Tibial nerve (tissue), 4 donors: Measurements from ENCODE around the gene GJD4. TPM values are rescaled to one million over a fixed set of nuclear protein-coding genes. Genes with fewer than 3 reads are reported as not detected.

ENCODE experiments used
- DNase-seq, 2 donors: peaks; one replicate each; pipeline ENCODE4 v3.0.0-alpha.2; 2019; ENCODE audit warnings: low spot score in 2 of 2
- H3K27ac ChIP-seq, 4 donors: fragments of 200-600 bp; sonication (generic) in 3 of 4; one replicate each; pipeline ENCODE4 v1.5.1; 2017 to 2019; ENCODE audit warnings: mild to moderate bottlenecking in 1 of 4
- H3K27me3 ChIP-seq, 2 donors: fragments of 200-600 bp; sonication (generic) in 1 of 2; one replicate each; pipeline versions ENCODE4 v1.5.1 to v1.6.0; 2017 to 2019
- H3K36me3 ChIP-seq, 3 donors: fragments of 200-600 bp; sonication (generic); one replicate each; pipeline ENCODE4 v1.5.1; 2018 to 2019
- H3K4me1 ChIP-seq, 4 donors: fragments of 200-600 bp; sonication (generic) in 3 of 4; one replicate each; pipeline ENCODE4 v1.5.1; 2017 to 2019
- H3K4me3 ChIP-seq, 4 donors: fragments of 200-600 bp; sonication (generic) in 3 of 4; one replicate each; pipeline ENCODE4 v1.5.1; 2017 to 2019; ENCODE audit warnings: mild to moderate bottlenecking in 1 of 4, moderate library complexity in 1 of 4
- H3K9me3 ChIP-seq, 4 donors: fragments of 200-600 bp; sonication (generic) in 3 of 4; one replicate each; pipeline ENCODE4 v1.5.1; 2017 to 2019
- EP300 ChIP-seq, 2 donors: sonication (generic); formaldehyde crosslinking; IDR thresholded peaks; one replicate each; pipeline ENCODE4 v1.6.1; 2017; ENCODE audit warnings: antibody characterized with exemption in 2 of 2, mild to moderate bottlenecking in 1 of 2
- POLR2A ChIP-seq, 2 donors: fragments of 450-650 bp; IDR thresholded peaks; one replicate each; pipeline ENCODE4 v1.6.1; 2017; ENCODE audit warnings: antibody characterized with exemption in 2 of 2, mild to moderate bottlenecking in 2 of 2, moderate library complexity in 2 of 2
- WGBS, 2 donors: methylation state at CpG; one replicate each; pipeline ENCODE4 v1.1.5; 2018; 5-methylcytosine and 5-hydroxymethylcytosine counted together
- total RNA-seq, 4 donors: library from RNA; depleted of rRNA; stranded (reverse); fragments of >200 nt; gene quantifications; one replicate each; pipeline ENCODE4 v1.1.0, GENCODE V29; 2016
- TF ChIP-seq, protein P1 (sequence below), 5 experiments: fragments of 200-600 bp in 3 of 5; fragments of 450-650 bp in 2 of 5; sonication (generic) in 3 of 5; IDR thresholded peaks; one replicate each; pipeline ENCODE4 v1.5.1; 2016 to 2019; ENCODE audit warnings: antibody characterized with exemption in 5 of 5, mild to moderate bottlenecking in 3 of 5, moderate library complexity in 2 of 5

Gene GJD4
- total RNA-seq, 4 donors from 2014 or later = 0.20 TPM; not detected in 3

DNA sequence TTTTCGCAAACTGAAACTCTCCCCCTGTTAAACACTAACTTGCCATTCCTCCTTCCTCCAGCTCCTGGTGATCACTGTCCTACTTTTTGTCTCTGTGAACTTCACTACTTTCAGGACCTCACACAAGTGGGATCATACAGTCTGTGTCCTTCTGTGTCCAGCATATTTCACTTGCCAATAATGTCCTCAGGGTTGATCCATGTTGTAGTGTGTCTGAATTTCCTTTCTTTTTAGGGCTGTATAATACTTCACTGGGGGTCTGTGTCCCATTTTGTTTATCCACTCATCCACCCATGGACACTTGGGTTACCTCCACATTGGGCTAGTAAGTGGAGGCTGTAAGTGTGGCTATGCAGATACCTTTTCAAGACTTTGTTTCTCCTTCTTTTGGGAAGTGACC, 42.7 kb upstream of the GJD4 start:
- Histone ChIP-seq H3K27ac (no peak overlapping the region), H3K36me3 (peaks cover 0 to 43% (median 0%) of the 10 kb centered on the region in 3 donors), H3K27me3 (no peaks in the 10 kb centered on the region), H3K9me3 (no peaks in the 10 kb centered on the region), H3K4me3 (no peak overlapping the region), H3K4me1 (peaks cover 0 to 31% (median 9%) of the 10 kb centered on the region in 4 donors)
- TF ChIP-seq, protein P1, sequence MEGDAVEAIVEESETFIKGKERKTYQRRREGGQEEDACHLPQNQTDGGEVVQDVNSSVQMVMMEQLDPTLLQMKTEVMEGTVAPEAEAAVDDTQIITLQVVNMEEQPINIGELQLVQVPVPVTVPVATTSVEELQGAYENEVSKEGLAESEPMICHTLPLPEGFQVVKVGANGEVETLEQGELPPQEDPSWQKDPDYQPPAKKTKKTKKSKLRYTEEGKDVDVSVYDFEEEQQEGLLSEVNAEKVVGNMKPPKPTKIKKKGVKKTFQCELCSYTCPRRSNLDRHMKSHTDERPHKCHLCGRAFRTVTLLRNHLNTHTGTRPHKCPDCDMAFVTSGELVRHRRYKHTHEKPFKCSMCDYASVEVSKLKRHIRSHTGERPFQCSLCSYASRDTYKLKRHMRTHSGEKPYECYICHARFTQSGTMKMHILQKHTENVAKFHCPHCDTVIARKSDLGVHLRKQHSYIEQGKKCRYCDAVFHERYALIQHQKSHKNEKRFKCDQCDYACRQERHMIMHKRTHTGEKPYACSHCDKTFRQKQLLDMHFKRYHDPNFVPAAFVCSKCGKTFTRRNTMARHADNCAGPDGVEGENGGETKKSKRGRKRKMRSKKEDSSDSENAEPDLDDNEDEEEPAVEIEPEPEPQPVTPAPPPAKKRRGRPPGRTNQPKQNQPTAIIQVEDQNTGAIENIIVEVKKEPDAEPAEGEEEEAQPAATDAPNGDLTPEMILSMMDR (IDR thresholded peaks at IDR 0.05) = no peak
- no peak for TF ChIP-seq POLR2A (IDR thresholded peaks at IDR 0.05)
- no peak for TF ChIP-seq EP300 (IDR thresholded peaks at IDR 0.05)
- no peak for DNase-seq
- 97 to 98% methylated on average over 1 of the region's 1 CpG for WGBS, 2 donors

DNA sequence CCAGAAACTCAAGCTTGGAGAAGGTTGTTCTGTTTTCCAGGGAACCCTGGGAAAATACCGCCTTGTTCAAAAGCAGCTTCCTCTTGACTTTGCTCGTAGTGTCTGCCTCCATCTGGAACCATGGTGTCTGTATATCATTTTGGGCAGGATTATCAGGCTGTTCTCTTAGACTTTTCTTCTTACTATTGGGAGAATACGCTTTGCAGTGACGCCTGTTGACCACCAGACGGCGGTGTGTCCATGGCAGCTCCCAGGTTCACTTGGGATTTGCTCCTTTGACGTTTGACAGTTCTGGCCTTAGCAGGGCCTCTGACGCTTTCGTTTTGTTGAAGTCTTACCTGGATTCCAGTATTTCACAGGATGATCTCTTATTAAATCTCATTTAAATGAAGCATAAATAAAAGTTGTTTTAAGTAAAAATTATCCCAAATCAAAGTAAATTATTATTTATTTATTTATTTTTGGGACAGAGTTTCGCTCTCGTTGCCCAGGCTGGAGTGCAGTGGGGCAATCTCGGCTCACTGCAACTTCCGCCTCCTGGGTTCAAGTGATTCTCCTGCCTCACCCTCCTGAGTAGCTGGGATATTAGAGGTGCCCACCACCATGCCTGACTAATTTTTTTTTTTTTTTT, 41.8 kb upstream of the GJD4 start:
- TF ChIP-seq POLR2A (IDR thresholded peaks at IDR 0.05) (no peak), EP300 (IDR thresholded peaks at IDR 0.05) (peak in 1 of 2 donors; percentile 39)
- TF ChIP-seq, protein P1 (IDR thresholded peaks at IDR 0.05) = peak; percentile 81 to 99 (median 93)
- no peaks in the 10 kb centered on the region for H3K27me3 ChIP-seq
- 40 to 41% methylated on average over 13 of the region's 13 CpGs for WGBS, 2 donors
- DNase-seq = peak in 1 of 2 donors; percentile 33
- H3K4me3 ChIP-seq = no peak overlapping the region
- peaks cover 0 to 52% (median 2%) of the 10 kb centered on the region in 3 donors for H3K36me3 ChIP-seq
- H3K9me3 ChIP-seq = no peaks in the 10 kb centered on the region
- peaks cover 0 to 31% (median 9%) of the 10 kb centered on the region in 4 donors for H3K4me1 ChIP-seq
- H3K27ac ChIP-seq = peak overlapping the region in 2 of 4 donors; percentile 20 to 26

DNA sequence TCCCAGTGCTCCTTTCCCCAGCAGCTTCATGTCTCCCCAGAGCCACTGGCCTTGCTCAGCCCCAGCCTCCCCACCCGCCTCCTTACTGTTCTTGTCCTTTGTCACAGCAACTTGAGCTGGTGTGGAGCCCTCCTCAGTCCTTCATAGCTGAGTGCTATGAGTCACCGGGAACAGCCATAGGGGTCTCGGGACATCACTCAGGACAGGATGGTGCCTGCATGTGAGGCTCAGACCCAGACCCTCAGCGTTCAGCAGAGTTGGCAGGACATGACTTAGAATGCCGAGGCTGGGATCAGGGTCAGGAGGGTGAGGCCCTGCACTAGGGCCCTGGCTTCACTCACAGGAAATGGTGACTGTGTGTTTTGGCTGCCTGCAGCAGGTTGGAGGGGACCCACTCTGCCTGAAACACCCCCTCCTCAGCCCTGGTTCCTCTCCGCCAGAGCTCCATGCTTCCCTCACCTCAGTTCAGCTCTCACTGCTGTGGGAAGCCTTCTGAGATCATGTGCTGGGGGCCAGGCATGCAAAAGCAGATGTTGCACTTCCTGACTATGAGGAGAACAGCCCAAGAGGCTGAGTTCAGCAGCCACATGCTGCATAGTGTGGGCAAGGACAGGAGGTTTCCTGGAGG, 40.7 kb upstream of the GJD4 start:
- Histone ChIP-seq H3K9me3 (no peaks in the 10 kb centered on the region), H3K4me3 (no peak overlapping the region), H3K27ac (peak overlapping the region in 3 of 4 donors; percentile 21 to 29 (median 26)), H3K4me1 (peaks cover 0 to 33% (median 9%) of the 10 kb centered on the region in 4 donors), H3K36me3 (peaks cover 0 to 63% (median 11%) of the 10 kb centered on the region in 3 donors), H3K27me3 (no peaks in the 10 kb centered on the region)
- 42 to 46% methylated on average over 6 of the region's 6 CpGs for WGBS, 2 donors
- TF ChIP-seq POLR2A (IDR thresholded peaks at IDR 0.05) (no peak), EP300 (IDR thresholded peaks at IDR 0.05) (no peak)
- TF ChIP-seq, protein P1 (IDR thresholded peaks at IDR 0.05) = no peak
- no peak for DNase-seq

DNA sequence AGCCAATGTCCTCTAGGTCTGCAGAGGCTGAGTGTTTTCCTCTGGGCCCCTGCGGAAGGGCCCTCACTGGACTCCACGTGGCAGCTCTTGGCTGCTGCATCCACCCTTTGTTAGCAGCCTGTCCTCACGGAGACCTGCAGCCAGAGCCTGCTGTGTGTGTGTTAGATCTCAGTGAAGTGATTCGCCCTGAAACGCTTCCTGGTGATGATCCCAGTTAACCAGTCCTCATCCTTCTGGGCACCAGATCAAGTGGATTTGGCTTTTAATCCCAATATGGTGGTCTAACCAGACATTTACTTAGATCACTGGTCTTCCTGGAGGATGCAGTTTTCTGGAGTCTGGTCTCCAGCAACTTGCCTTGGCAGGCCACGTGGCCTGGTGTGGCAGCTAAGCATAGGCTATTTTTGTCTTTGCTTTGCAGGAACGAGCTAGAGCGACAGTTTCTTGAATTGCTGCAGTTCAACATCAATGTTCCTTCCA, 39.5 kb upstream of the GJD4 start:
- 52 to 64% methylated on average over 8 of the region's 8 CpGs for WGBS, 2 donors
- Histone ChIP-seq H3K36me3 (peaks cover 0 to 59% (median 12%) of the 10 kb centered on the region in 3 donors), H3K4me3 (no peak overlapping the region), H3K9me3 (no peaks in the 10 kb centered on the region), H3K27ac (no peak overlapping the region), H3K4me1 (peaks cover 0 to 33% (median 9%) of the 10 kb centered on the region in 4 donors), H3K27me3 (no peaks in the 10 kb centered on the region)
- TF ChIP-seq, protein P1 (IDR thresholded peaks at IDR 0.05) = no peak
- no peak for TF ChIP-seq POLR2A (IDR thresholded peaks at IDR 0.05)
- TF ChIP-seq EP300 (IDR thresholded peaks at IDR 0.05) = no peak
- DNase-seq = no peak

DNA sequence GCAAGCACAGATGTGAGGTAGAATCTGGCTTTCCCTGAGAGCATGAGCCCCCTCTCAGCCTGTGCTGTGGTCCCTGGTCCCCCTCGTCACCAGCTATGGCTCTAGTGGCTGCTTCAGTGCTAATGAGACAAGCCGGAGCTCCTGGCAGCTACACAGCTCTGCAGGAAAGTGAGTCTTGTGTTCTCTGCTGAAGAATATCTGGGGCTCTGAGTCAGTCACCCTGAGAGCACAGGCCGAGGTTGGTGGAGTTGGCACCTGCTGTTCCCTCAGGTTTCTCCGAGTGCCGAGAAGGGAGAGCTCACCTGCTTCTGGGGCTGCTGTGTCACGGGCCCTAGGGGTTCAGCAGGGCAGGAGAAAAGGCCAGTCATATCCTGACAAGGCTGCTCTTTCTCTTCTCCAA, 37.2 kb upstream of the GJD4 start:
- no peaks in the 10 kb centered on the region for H3K9me3 ChIP-seq
- peaks cover 0 to 64% (median 12%) of the 10 kb centered on the region in 3 donors for H3K36me3 ChIP-seq
- H3K27me3 ChIP-seq = no peaks in the 10 kb centered on the region
- TF ChIP-seq EP300 (IDR thresholded peaks at IDR 0.05) (no peak), POLR2A (IDR thresholded peaks at IDR 0.05) (no peak)
- TF ChIP-seq, protein P1 (IDR thresholded peaks at IDR 0.05) = no peak
- no peak overlapping the region for H3K27ac ChIP-seq
- H3K4me1 ChIP-seq = peaks cover 0 to 31% (median 9%) of the 10 kb centered on the region in 4 donors
- 87 to 93% methylated on average over 4 to 6 of the region's 6 CpGs for WGBS, 2 donors
- no peak for DNase-seq
- H3K4me3 ChIP-seq = no peak overlapping the region
